Measurements from ENCODE around the gene FAM9B.

FAM9B gene

DNA sequence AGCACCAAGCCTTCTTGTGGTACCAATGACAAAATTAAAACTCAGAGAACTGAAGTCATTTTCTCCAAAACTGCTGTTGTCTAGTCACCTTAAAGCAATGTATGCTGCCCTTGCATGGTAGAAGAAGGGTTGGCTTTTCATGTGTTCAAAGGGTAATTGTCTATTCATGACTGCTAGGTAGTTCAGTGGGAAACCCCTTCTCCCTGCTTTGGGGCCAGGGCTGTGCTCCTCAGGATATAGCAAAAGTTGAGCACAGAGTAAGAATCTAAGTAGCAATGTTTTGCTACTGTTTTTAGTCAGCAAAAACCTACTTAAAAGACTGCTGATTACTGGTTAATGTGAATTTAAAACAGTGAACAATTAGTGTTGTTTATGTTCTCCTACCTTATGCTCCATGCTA lies 30.8 kb upstream of the FAM9B start:
- H4K20me1 ChIP-seq (ENCODE audit: control insufficient read depth, insufficient read depth, low read depth, low read length): no peaks in the 10 kb centered on the region
- H3K36me3 ChIP-seq (ENCODE audit: control insufficient read depth, low read length): no peaks in the 10 kb centered on the region
- H3F3A ChIP-seq (ENCODE audit: control insufficient read depth, insufficient read depth): no peaks in the 10 kb centered on the region
- no peaks in the 10 kb centered on the region for H3K27me3 ChIP-seq (ENCODE audit: control insufficient read depth, low read length)
- H3K4me3 ChIP-seq (ENCODE audit: low read length): no peak overlapping the region
- TF ChIP-seq EZH2phosphoT487 (IDR thresholded peaks at IDR 0.05; ENCODE audit: borderline replicate concordance, low read length): no peak
- TF ChIP-seq, protein P1, sequence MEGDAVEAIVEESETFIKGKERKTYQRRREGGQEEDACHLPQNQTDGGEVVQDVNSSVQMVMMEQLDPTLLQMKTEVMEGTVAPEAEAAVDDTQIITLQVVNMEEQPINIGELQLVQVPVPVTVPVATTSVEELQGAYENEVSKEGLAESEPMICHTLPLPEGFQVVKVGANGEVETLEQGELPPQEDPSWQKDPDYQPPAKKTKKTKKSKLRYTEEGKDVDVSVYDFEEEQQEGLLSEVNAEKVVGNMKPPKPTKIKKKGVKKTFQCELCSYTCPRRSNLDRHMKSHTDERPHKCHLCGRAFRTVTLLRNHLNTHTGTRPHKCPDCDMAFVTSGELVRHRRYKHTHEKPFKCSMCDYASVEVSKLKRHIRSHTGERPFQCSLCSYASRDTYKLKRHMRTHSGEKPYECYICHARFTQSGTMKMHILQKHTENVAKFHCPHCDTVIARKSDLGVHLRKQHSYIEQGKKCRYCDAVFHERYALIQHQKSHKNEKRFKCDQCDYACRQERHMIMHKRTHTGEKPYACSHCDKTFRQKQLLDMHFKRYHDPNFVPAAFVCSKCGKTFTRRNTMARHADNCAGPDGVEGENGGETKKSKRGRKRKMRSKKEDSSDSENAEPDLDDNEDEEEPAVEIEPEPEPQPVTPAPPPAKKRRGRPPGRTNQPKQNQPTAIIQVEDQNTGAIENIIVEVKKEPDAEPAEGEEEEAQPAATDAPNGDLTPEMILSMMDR (IDR thresholded peaks at IDR 0.05; ENCODE audit: low read depth, low read length, poor library complexity, severe bottlenecking): no peak
- H3K79me2 ChIP-seq (ENCODE audit: control insufficient read depth, low read length): no peaks in the 10 kb centered on the region
- H3K9me2 ChIP-seq (replicated peaks; ENCODE audit: control insufficient read depth, low read length): no peaks in the 10 kb centered on the region
- no peaks in the 10 kb centered on the region for H3K4me1 ChIP-seq (ENCODE audit: control insufficient read depth, low read length)
- no peaks in the 10 kb centered on the region for H3K9me3 ChIP-seq (ENCODE audit: control insufficient read depth, insufficient read depth, low read length)
- H3K4me2 ChIP-seq (ENCODE audit: low read length): no peak overlapping the region
- H3K27ac ChIP-seq (ENCODE audit: low read depth, low read length): no peak overlapping the region

DNA sequence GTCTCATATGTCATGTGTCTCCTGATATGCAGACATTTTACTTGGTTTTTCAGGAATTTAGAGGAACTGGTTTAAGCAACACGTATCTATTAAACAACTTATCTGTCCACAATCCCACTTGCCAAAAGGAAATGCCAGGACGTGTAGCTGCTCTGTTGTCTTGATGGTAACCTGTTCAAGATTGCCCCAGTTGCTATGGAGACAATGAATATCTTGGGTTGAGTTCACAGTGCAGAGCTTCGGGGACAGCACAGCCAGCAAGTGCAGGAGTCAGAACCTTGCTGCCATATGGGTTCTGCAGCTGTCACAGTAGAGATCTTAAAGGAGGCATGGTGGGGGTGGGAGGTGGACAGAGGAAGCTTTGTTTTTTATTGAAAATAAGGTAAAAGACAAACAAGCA lies 28.7 kb upstream of the FAM9B start:
- Histone ChIP-seq H3K79me2 (ENCODE audit: control insufficient read depth, low read length) (no peaks in the 10 kb centered on the region), H3K36me3 (ENCODE audit: control insufficient read depth, low read length) (no peaks in the 10 kb centered on the region), H3K27me3 (ENCODE audit: control insufficient read depth, low read length) (no peaks in the 10 kb centered on the region), H3F3A (ENCODE audit: control insufficient read depth, insufficient read depth) (no peaks in the 10 kb centered on the region), H3K27ac (ENCODE audit: low read depth, low read length) (no peak overlapping the region), H3K9me2 (replicated peaks; ENCODE audit: control insufficient read depth, low read length) (no peaks in the 10 kb centered on the region), H3K4me1 (ENCODE audit: control insufficient read depth, low read length) (peaks cover 9% of the 10 kb centered on the region), H3K4me2 (ENCODE audit: low read length) (no peak overlapping the region), H3K4me3 (ENCODE audit: low read length) (no peak overlapping the region), H4K20me1 (ENCODE audit: control insufficient read depth, insufficient read depth, low read depth, low read length) (no peaks in the 10 kb centered on the region), H3K9me3 (ENCODE audit: control insufficient read depth, insufficient read depth, low read length) (no peaks in the 10 kb centered on the region)
- TF ChIP-seq, protein P1 (IDR thresholded peaks at IDR 0.05; ENCODE audit: low read depth, low read length, poor library complexity, severe bottlenecking): no peak
- TF ChIP-seq EZH2phosphoT487 (IDR thresholded peaks at IDR 0.05; ENCODE audit: borderline replicate concordance, low read length): no peak

DNA sequence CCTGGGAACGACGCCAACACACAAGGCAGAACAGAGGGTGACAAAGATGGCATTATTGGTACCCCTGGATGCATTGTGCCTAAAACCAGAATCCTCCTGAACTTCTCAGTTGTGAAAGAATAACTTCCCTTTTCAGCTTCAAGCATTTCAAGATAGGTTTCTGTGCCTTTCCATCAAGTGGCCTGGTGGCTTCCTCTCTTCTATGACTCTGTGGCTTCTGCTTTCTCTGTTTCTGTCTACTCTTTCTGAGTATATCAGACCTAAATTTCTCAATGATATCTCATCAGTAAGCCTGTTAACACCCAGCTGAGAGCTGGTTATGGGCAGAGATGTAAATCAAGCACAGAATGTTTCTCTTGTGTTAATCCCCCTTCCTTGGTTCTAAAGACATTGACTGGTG lies 21.4 kb upstream of the FAM9B start:
- no peak overlapping the region for H3K27ac ChIP-seq (ENCODE audit: low read depth, low read length)
- no peaks in the 10 kb centered on the region for H3K9me2 ChIP-seq (replicated peaks; ENCODE audit: control insufficient read depth, low read length)
- no peaks in the 10 kb centered on the region for H3K79me2 ChIP-seq (ENCODE audit: control insufficient read depth, low read length)
- TF ChIP-seq EZH2phosphoT487 (IDR thresholded peaks at IDR 0.05; ENCODE audit: borderline replicate concordance, low read length): no peak
- TF ChIP-seq, protein P1 (IDR thresholded peaks at IDR 0.05; ENCODE audit: low read depth, low read length, poor library complexity, severe bottlenecking): no peak
- H3K36me3 ChIP-seq (ENCODE audit: control insufficient read depth, low read length): no peaks in the 10 kb centered on the region
- H4K20me1 ChIP-seq (ENCODE audit: control insufficient read depth, insufficient read depth, low read depth, low read length): no peaks in the 10 kb centered on the region
- no peak overlapping the region for H3K4me3 ChIP-seq (ENCODE audit: low read length)
- no peak overlapping the region for H3K4me2 ChIP-seq (ENCODE audit: low read length)
- H3F3A ChIP-seq (ENCODE audit: control insufficient read depth, insufficient read depth): no peaks in the 10 kb centered on the region
- peaks cover 12% of the 10 kb centered on the region for H3K4me1 ChIP-seq (ENCODE audit: control insufficient read depth, low read length)
- no peaks in the 10 kb centered on the region for H3K27me3 ChIP-seq (ENCODE audit: control insufficient read depth, low read length)
- no peaks in the 10 kb centered on the region for H3K9me3 ChIP-seq (ENCODE audit: control insufficient read depth, insufficient read depth, low read length)

DNA sequence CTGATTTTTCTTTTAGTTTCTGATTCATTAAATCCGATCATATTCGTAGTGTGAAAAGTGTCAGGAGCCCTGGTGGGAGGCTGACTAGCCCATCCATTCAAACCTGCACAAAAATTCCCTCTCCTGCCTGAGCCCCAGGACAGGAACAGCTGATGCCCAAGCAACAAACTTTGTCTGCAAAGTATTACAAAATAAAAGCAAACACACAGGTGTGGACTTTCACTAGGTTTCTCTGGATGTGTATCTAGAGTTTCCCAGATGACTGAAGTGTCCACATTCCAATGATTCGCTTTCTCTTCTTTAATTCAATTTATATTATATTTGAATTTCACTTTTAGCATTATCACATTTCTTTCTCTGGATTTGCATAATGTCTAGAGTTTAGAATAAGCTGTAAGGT lies 18.2 kb upstream of the FAM9B start:
- no peak overlapping the region for H3K4me2 ChIP-seq (ENCODE audit: low read length)
- no peaks in the 10 kb centered on the region for H3K36me3 ChIP-seq (ENCODE audit: control insufficient read depth, low read length)
- TF ChIP-seq EZH2phosphoT487 (IDR thresholded peaks at IDR 0.05; ENCODE audit: borderline replicate concordance, low read length): no peak
- TF ChIP-seq, protein P1 (IDR thresholded peaks at IDR 0.05; ENCODE audit: low read depth, low read length, poor library complexity, severe bottlenecking): no peak
- no peak overlapping the region for H3K4me3 ChIP-seq (ENCODE audit: low read length)
- no peaks in the 10 kb centered on the region for H3K9me3 ChIP-seq (ENCODE audit: control insufficient read depth, insufficient read depth, low read length)
- no peaks in the 10 kb centered on the region for H3K9me2 ChIP-seq (replicated peaks; ENCODE audit: control insufficient read depth, low read length)
- H3K4me1 ChIP-seq (ENCODE audit: control insufficient read depth, low read length): no peaks in the 10 kb centered on the region
- no peaks in the 10 kb centered on the region for H3F3A ChIP-seq (ENCODE audit: control insufficient read depth, insufficient read depth)
- no peaks in the 10 kb centered on the region for H3K27me3 ChIP-seq (ENCODE audit: control insufficient read depth, low read length)
- H3K79me2 ChIP-seq (ENCODE audit: control insufficient read depth, low read length): no peaks in the 10 kb centered on the region
- no peak overlapping the region for H3K27ac ChIP-seq (ENCODE audit: low read depth, low read length)
- H4K20me1 ChIP-seq (ENCODE audit: control insufficient read depth, insufficient read depth, low read depth, low read length): no peaks in the 10 kb centered on the region
